ENCODE measurements around the gene NT5C2.
"Not testable (repeated sequence)": the region's sequence is repeated elsewhere in the genome, so short reads cannot be mapped to it uniquely, and the experiment has no call there.

The NT5C2 gene

GRCh38 chr10:103193107-103193819 lies at the start of gene NT5C2:
Gene NT5C2, minus strand, starts transcription at chr10:103193272. Its CDS starts 18,314 bp downstream, at chr10:103174958.
- peak; percentile 39 to 83 for DNase-seq (ENCODE audit: low read depth in 2 of 2)

GRCh38 chr10:103241262-103242011 lies 48.4 kb upstream of the NT5C2 start:
- no peak for DNase-seq (ENCODE audit: low read depth in 2 of 2)

DNA sequence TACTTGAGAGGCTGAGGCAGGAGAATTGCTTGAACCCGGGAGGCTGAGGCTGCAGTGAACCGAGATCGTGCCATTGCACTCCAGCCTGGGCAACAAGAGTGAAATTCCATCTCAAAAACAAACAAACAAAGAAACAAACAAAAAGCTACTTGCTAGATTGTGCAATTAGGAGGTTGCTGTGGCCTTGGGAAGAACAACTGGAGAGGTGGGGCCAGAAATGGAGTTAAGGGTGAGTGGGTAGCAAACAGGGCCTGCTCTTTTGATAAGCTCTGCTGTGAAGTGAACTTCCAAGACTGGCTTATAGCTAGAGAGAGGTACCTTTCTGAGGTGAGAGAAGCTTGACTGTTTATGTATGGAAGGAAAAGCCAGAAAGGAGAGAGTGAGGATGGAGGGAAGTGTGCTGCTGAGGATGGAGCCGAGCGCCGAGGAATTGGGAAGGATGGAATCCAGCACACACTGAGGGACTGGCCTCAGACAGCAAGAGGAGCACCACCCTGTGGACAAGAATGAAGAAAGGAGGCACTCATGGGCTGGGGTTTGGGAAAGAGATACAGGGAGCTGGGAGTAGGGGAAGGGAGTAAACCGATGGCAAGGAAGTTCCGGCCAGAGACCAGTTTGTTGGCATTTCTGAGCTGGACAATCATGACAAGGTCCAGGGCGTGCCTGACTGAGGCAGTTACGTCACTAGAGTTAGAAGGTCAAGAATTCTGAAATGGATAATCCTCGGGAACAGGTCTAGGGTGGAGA lies 45.6 kb upstream of the NT5C2 start:
- DNase-seq (ENCODE audit: low read depth in 2 of 2), result no peak

GRCh38 chr10:103235775-103236174 lies 42.7 kb upstream of the NT5C2 start:
- DNase-seq (ENCODE audit: low read depth in 2 of 2), result no peak

GRCh38 chr10:103232772-103233488 lies 39.9 kb upstream of the NT5C2 start:
- DNase-seq (ENCODE audit: low read depth in 2 of 2), result no peak

DNA sequence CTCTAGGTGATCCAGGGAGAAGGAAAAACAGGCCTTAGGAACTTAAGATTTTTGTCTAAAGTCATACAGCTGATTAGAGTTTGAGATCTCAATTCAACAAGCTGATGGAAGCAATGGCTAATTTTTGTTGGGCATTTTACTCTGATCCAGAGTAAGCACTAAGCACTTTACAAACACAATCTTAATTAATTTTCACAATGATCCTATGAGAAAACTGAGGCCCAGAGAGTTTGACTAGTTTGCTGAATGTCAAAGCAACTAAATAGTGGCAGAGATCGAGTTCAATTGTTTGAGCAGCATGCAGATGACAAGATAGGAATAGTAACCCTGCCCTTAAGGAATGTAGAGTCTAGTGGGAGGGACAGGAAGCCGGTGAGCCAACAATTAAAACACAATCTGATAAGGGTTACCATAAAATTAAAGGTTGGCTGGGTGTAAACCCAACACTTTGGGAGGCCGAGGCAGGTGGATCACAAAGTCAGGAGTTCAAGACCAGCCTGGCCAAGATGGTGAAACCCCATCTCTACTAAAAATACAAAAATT lies 39.1 kb upstream of the NT5C2 start:
- DNase-seq (ENCODE audit: low read depth in 2 of 2), result no peak

GRCh38 chr10:103231047-103231551 lies 38.0 kb upstream of the NT5C2 start:
- no peak for DNase-seq (ENCODE audit: low read depth in 2 of 2)

DNA sequence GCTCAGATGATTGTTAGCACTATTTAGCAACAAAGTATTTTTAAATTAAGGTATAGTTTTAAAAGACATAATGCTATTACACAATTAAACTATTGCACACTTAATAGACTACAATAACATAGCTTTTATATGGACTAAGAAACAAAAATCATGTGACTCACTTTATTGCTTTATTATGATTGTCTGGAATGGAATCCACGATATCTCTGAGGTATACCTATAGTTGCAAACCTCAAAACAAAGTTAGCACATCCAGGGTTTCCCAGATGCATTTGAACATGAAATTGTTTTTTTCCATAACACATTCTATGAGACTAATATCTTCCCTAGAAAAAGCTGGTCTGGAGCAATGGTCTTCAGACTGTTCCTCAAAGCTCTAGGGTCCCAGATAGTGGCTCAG lies 34.3 kb upstream of the NT5C2 start:
- no peak for DNase-seq (ENCODE audit: low read depth in 2 of 2)

- no peak for DNase-seq (ENCODE audit: low read depth in 2 of 2)
Observed at GRCh38 chr10:103225939-103226338, 32.9 kb upstream of the NT5C2 start.

DNA sequence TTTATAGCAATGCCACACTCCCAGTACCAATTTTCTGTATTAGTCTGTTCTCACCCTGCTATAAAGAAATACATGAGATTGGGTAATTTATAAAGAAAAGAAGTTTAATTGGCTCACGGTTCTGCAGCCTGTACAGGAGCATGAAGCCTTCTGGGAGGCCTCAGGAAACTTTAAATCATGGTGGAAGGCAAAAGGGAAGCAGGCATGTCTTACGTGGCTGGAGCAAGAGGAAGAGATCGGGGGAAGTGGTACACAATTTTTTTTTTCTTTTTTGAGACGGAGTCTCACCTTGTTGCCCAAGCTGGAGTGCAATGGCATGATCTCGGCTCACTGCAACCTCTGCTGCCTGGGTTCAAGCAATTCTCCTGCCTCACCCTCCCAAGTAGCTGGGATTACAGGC lies 31.6 kb upstream of the NT5C2 start:
- not testable (repeated sequence) for DNase-seq (ENCODE audit: low read depth in 2 of 2)

DNA sequence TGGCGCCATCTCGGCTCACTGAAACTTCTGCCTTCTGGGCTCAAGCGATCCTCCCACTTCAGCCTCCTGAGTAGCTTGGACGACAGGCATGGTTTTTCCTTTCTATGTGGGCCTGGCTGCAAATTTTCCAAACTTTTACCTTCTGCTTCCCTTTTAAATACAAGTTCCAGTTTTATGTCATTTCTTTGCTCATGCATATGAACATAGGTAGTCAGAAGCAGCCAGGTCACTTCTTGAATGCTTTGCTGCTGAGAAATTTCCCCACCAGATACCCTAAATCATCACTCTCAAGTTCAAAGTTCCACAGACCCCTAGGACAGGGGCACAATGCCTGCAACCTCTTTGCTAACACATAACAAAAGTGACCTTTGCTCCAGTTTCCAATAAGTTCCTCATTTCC lies 31.1 kb upstream of the NT5C2 start:
- DNase-seq (ENCODE audit: low read depth in 2 of 2), result no peak

- not testable (repeated sequence) for DNase-seq (ENCODE audit: low read depth in 2 of 2)
Observed at GRCh38 chr10:103216362-103216761, 23.3 kb upstream of the NT5C2 start.

GRCh38 chr10:103215601-103216000 lies 22.5 kb upstream of the NT5C2 start:
- no peak for DNase-seq (ENCODE audit: low read depth in 2 of 2)

DNA sequence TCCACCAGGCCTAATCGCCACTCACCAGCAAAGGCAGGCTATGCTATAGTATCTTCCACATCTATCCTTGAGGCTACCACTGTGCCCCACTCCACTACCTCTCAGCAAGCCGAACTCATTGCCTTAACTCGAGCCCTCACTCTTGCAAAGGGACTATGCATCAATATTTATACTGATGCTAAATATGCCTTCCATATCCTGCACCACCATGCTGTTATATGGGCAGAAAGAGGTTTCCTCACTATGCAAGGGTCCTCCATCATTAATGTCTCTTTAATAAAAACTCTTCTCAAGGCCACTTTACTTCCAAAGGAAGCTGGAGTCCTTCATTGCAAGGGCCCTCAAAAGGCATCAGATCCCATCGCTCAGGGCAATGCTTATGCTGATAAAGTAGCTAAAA lies 17.2 kb upstream of the NT5C2 start:
- DNase-seq (ENCODE audit: low read depth in 2 of 2), result not testable (repeated sequence)

DNA sequence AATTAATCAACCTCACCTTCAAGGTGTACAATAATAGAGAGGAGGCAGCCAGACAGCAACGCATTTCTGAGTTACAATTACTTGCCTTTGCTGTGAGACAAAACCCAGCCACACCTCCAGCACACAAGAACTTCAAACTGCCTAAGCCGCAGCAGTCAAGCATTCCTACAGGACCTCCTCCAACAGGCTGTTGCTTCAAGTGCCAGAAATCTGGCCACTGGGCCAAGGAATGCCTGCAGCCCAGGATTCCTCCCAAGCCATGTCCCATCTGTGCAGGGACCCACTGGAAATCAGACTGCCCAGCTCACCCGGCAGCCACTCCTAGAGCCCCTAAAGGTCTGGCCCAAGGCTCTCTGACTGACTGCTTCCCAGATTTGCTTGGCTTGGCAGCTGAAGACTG lies 14.6 kb upstream of the NT5C2 start:
- not testable (repeated sequence) for DNase-seq (ENCODE audit: low read depth in 2 of 2)

- no peak for DNase-seq (ENCODE audit: low read depth in 2 of 2)
Observed at GRCh38 chr10:103207141-103207540, 14.1 kb upstream of the NT5C2 start.

- not testable (repeated sequence) for DNase-seq (ENCODE audit: low read depth in 2 of 2)
Observed at GRCh38 chr10:103206715-103207114, 13.6 kb upstream of the NT5C2 start.

- not testable (repeated sequence) for DNase-seq (ENCODE audit: low read depth in 2 of 2)
Observed at GRCh38 chr10:103205401-103205800, 12.3 kb upstream of the NT5C2 start.

GRCh38 chr10:103204353-103205255 lies 11.5 kb upstream of the NT5C2 start:
- DNase-seq (ENCODE audit: low read depth in 2 of 2), result no peak

GRCh38 chr10:103203466-103203865 lies 10.4 kb upstream of the NT5C2 start:
- no peak for DNase-seq (ENCODE audit: low read depth in 2 of 2)
